LNCAP (cell line): Measurements from ENCODE around the gene RAB11FIP4.

Experiments
- TF ChIP-seq, protein P1 (sequence below): fragments of 450-650 bp; IDR thresholded peaks from 2 replicates; pipeline ENCODE4 v1.5.1; 2017; ENCODE audit warnings: mild to moderate bottlenecking

Gene RAB11FIP4

GRCh38 chr17:31385428-31386285, 5.8 kb upstream of the RAB11FIP4 start:
- TF ChIP-seq, protein P1, sequence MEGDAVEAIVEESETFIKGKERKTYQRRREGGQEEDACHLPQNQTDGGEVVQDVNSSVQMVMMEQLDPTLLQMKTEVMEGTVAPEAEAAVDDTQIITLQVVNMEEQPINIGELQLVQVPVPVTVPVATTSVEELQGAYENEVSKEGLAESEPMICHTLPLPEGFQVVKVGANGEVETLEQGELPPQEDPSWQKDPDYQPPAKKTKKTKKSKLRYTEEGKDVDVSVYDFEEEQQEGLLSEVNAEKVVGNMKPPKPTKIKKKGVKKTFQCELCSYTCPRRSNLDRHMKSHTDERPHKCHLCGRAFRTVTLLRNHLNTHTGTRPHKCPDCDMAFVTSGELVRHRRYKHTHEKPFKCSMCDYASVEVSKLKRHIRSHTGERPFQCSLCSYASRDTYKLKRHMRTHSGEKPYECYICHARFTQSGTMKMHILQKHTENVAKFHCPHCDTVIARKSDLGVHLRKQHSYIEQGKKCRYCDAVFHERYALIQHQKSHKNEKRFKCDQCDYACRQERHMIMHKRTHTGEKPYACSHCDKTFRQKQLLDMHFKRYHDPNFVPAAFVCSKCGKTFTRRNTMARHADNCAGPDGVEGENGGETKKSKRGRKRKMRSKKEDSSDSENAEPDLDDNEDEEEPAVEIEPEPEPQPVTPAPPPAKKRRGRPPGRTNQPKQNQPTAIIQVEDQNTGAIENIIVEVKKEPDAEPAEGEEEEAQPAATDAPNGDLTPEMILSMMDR, result no peak

GRCh38 chr17:31386542-31387075, 4.9 kb upstream of the RAB11FIP4 start:
- TF ChIP-seq, protein P1, result no peak

- TF ChIP-seq, protein P1, result no peak
Observed at GRCh38 chr17:31387438-31387837, 4.0 kb upstream of the RAB11FIP4 start.

DNA sequence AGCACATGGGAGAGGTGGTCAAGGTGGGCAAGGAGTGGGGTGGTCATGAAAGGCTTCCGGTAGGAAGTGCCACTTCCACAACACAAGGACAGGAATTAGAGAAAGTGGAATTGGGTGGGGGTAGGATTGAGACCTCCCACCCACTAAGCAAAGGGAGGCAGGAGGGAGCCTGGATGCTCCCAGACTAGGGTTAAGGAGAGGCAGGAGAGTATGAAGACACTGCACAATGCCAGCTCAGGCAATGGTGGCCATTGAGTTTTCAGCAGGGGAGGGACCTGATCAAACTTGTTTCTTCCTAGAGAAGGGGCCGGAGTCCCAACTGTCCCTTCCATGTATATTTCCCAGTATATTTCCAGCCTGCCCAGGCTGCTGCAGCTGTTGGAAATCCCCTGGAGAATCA, 3.1 kb upstream of the RAB11FIP4 start:
- TF ChIP-seq, protein P1, result no peak

GRCh38 chr17:31388770-31389656, 2.5 kb upstream of the RAB11FIP4 start:
- TF ChIP-seq, protein P1, result peak; percentile 72

DNA sequence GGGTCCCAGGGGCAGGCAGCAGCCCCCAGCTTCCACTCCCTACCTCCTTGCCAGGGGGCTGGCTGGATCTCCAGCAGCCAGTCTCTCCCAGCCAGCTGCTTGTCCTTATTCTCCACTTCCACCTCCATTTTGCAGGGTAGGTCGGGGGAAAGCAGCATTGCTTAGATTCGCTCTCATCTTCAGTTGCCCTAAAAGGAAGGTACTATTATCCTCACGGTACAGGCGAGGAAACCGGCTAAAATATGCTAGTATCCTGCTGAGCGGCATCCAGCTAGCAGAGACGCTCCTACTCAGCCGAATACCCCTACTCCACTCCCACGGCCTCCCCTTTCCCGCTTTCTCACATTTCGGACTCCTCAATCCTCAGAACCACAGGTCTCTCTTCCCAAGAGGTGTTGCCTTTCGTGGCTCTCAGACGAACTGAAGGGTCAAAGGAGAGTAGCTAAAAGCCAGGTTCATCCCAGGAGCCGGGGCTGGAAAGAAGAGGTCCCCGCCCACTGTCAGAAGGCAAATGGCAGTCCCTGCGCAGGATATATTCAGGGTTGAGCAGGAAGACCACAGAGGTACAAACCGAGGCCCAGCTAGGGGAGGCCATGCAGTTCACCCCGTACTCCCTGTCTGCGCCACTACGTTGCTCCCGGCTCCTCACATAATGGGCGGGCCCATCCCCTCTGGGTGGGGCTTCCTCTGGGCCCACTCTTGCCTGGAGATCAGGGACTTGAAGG, 1.7 kb upstream of the RAB11FIP4 start:
- TF ChIP-seq, protein P1, result no peak; the same call in none of the 2 replicates

- TF ChIP-seq, protein P1, result no peak
Observed at GRCh38 chr17:31390426-31390747, 1.1 kb upstream of the RAB11FIP4 start.
